KOPT-K1 (cell line): ENCODE results near the gene IDNK.

ENCODE experiments used
- H3K27ac ChIP-seq: fragments of 200-600 bp; sonication (generic); 2 replicates; pipeline ENCODE4 v1.5.1; 2016; ENCODE audit warnings: antibody characterized with exemption, mild to moderate bottlenecking, low read depth, low read length; ENCODE audit not compliant: poor library complexity, severe bottlenecking
- H3K36me3 ChIP-seq: fragments of 200-600 bp; sonication (generic); 2 replicates; pipeline ENCODE4 v1.5.1; 2017; ENCODE audit warnings: antibody characterized with exemption, mild to moderate bottlenecking, low read length, moderate library complexity; ENCODE audit not compliant: insufficient read depth
- H3K9me3 ChIP-seq: fragments of 200-600 bp; sonication (generic); 2 replicates; pipeline ENCODE4 v1.5.1; 2017; ENCODE audit warnings: antibody characterized with exemption, low read length, mild to moderate bottlenecking; ENCODE audit not compliant: insufficient read depth, poor library complexity, severe bottlenecking

IDNK gene

DNA sequence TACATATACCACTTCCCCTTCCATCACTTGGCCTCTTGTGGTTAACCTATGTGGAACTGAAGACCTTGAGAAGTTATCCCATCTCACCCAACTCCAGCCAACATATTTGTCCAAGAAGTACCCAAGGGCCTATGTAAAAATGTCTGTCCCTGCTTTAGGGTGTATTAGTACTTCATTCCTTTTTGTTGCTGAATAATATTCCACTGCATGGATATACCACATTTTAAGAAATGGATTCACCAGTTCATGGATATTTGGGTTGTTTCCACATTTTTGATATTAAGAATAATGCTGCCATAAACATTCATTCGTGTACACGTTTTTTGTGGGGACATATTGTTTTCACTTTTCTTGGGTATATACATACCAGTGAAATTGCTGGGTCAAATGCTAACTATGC, 28.6 kb downstream of the IDNK start:
- Histone ChIP-seq H3K27ac (no peak overlapping the region), H3K9me3 (no peaks in the 10 kb centered on the region), H3K36me3 (peaks cover 65% of the 10 kb centered on the region)

DNA sequence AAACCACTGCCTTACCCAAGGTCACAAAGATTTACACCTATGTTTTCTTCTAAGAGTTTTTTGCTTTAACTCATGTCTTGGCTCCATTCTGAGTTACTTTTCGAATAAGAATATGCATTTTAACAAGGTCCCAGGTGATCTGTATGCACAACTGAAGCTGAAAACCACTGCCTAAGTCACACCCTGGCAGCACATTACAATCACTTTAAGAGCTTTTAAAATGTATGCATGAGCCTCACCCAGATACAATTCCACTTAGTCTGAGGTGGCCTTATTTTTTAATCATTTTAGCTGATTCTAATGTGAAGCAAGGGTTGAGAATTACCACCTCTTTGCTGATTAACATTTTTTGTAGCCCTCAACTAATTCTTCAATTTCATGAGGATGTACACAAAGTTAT, 29.5 kb downstream of the IDNK start:
- Histone ChIP-seq H3K9me3 (no peaks in the 10 kb centered on the region), H3K27ac (no peak overlapping the region), H3K36me3 (peaks cover 74% of the 10 kb centered on the region)

DNA sequence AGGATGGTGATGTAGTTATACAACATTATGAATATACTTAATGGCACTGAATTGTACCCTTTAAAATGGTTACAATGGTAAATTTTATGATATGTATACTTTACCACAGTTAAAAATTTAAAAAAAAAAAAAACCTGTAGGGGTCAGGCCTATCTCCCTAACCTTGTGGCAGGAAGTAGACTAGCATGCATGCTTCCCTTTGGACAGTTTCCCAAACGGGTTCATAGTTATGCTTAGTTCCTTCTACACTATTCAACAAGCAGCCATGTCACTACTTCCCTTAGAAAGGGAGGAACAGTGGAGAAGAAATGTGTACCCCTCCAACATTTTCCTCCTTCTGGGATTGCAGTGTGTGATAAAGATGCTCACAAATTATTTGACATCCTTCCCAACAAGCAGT, 32.5 kb downstream of the IDNK start:
- no peak overlapping the region for H3K27ac ChIP-seq
- H3K36me3 ChIP-seq = peaks cover 96% of the 10 kb centered on the region
- H3K9me3 ChIP-seq = no peaks in the 10 kb centered on the region

GRCh38 chr9:83656032-83656680, 33.2 kb downstream of the IDNK start:
- Histone ChIP-seq H3K36me3 (peaks cover 97% of the 10 kb centered on the region), H3K9me3 (no peaks in the 10 kb centered on the region), H3K27ac (no peak overlapping the region)

DNA sequence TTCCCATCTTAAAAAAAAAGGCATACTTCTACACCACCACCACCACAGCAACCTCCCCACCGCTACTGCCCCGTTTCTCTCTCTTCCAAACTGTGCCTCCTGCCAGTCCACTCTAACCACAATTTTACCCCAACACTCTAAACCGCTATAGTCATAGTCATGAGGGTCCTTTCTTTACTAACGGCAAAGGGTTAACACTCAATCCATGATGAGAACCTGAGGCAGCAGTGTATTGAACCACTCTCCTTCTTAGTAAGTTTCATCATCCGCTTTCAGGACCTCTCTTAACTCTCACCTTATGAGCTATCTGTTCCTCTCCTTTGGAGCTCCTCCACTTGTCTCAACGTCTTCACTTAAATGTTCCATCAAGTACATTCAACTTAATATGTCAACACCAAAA, 34.0 kb downstream of the IDNK start:
- H3K36me3 ChIP-seq = peaks cover 97% of the 10 kb centered on the region
- no peaks in the 10 kb centered on the region for H3K9me3 ChIP-seq
- no peak overlapping the region for H3K27ac ChIP-seq

DNA sequence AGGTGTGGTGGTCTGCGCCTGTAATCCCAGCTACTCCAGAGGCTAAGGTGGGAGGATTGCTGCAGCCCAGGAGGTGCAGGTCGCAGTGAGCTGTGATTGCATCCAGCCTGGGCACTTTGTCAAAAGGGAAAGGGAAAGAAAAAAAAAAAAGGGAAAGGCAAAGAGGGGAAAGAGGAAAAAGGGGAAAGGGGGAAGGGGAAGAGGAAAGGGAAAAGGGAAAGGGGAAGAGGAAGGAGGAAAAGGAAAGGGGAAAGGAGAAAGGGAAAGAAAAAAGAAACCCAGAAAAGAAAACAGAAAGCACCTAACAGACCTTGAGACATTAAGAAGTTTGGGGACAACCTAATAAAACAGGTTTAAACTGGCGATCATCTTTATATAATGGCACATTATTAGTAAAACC, 40.0 kb downstream of the IDNK start:
- H3K36me3 ChIP-seq = peaks cover 93% of the 10 kb centered on the region

DNA sequence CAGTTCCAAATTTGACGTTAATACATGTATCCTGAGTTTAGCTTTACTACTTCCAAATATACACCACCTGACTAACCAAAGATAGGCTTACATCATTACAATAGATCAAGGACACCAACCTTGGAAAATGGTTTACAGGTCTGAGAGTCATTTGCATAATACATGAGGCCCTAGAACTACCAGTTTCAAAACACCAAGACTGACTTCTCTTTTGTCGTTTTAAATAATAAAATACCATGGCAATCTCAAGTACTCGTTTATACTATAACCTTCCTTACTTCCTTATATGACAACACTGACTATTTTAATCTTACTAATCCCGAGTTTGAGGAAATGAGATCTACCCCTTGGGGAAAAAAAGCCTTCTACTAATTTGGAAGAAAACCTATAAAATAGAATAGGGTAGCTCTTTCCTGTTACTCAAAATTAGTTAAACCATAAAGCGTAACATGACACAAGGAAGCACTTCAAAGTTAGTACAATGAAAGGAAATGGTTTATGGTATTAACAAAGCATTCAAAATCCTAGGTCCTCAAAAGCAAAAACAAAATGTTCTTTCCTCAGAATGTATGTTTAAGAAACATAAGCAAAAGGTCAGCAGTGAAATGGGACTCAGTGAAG, 42.7 kb downstream of the IDNK start:
- Histone ChIP-seq H3K27ac (no peak overlapping the region), H3K9me3 (no peaks in the 10 kb centered on the region), H3K36me3 (peaks cover 95% of the 10 kb centered on the region)

More for the DNA sequence above, 40.0 kb downstream of the IDNK start:
- no peaks in the 10 kb centered on the region for H3K9me3 ChIP-seq
- no peak overlapping the region for H3K27ac ChIP-seq

DNA sequence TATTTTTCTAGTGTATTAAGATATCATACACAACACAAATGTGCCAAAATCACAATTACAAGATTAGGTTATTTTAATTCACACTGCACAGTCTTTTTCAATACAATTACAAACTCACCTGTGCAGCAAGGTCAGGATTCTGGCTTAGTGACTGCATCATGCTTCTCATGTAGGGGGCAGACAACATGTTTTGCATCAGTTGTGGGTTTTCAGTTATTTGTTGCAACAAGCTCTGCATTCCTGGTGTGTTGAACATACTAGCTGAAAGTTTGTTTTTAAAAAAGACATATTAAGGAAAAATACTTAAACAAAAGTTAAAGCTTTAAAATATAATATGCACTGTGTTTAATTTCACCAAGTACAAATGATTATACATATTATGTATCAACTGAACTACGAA, 46.1 kb downstream of the IDNK start:
- Histone ChIP-seq H3K9me3 (no peaks in the 10 kb centered on the region), H3K27ac (no peak overlapping the region), H3K36me3 (peaks cover 94% of the 10 kb centered on the region)

GRCh38 chr9:83670381-83670780, 47.4 kb downstream of the IDNK start:
- H3K27ac ChIP-seq = no peak overlapping the region
- no peaks in the 10 kb centered on the region for H3K9me3 ChIP-seq
- H3K36me3 ChIP-seq = peaks cover 97% of the 10 kb centered on the region

- H3K27ac ChIP-seq = no peak overlapping the region
- peaks cover 96% of the 10 kb centered on the region for H3K36me3 ChIP-seq
- no peaks in the 10 kb centered on the region for H3K9me3 ChIP-seq
Measured at GRCh38 chr9:83671451-83671850, 48.5 kb downstream of the IDNK start.

- Histone ChIP-seq H3K36me3 (peaks cover 93% of the 10 kb centered on the region), H3K9me3 (no peaks in the 10 kb centered on the region), H3K27ac (no peak overlapping the region)
Measured at GRCh38 chr9:83675466-83675865, 52.5 kb downstream of the IDNK start.

DNA sequence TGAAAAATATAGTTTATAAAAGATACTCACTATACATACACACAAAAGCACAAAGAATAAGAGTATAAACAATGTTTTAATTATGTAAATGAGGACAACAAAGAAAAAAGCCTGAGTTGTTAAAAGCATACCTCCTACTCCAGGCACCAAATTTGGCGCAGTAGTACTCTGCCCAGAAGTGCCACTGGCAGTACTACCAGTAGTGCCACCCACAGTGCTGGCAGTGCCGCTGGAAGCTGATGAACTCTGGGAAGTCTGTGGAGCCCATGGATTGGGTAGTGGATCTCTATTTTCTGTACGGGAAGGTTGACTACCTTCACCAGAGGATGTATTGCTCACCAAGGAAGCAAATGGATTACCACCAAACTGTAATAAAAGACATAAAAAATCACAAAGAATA, 54.7 kb downstream of the IDNK start:
- no peaks in the 10 kb centered on the region for H3K9me3 ChIP-seq
- H3K36me3 ChIP-seq = peaks cover 93% of the 10 kb centered on the region

GRCh38 chr9:83680233-83680632, 57.3 kb downstream of the IDNK start:
- Histone ChIP-seq H3K36me3 (peaks cover 80% of the 10 kb centered on the region), H3K9me3 (no peaks in the 10 kb centered on the region)

More for the DNA sequence above, 54.7 kb downstream of the IDNK start:
- H3K27ac ChIP-seq = no peak overlapping the region

DNA sequence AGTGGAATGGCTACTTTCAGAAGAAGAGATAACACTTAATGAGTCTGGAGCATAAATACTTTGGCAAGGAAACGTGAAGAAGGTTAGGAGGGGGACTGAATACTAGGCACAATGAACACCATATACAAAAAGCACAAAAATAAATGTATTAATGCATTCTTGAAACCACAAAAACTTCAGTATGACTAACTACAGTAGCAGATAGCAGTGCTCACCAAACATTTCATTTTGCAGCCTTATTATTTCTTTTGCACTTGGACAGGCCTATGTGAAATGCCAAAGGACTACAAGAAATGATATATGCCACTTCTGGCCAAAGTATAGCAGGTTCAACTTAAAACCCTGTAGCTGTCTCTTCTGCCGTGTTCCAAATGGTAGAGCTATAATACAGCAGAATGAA, 58.5 kb downstream of the IDNK start:
- Histone ChIP-seq H3K27ac (no peak overlapping the region), H3K36me3 (peaks cover 72% of the 10 kb centered on the region), H3K9me3 (no peaks in the 10 kb centered on the region)

More at GRCh38 chr9:83680233-83680632, 57.3 kb downstream of the IDNK start:
- no peak overlapping the region for H3K27ac ChIP-seq

DNA sequence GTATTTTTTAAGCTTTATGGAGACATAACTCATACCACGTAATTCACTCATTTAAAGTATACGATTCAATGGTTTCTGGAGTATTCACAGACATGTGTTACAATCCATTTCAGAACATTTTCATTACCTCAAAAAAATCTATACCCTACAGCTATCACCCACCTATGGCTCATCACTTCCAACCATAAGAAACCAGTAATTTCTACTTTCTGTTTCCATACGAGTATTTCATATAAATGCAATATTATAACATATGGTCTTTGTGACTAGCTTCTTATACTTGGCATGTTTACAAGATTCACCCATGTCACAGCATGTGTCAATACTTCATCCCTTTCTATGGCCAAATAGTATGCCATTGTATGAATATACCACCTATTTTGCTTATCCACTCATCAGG, 66.0 kb downstream of the IDNK start:
- Histone ChIP-seq H3K36me3 (peaks cover 9% of the 10 kb centered on the region; the same call in 1 of the 2 replicates), H3K9me3 (no peaks in the 10 kb centered on the region), H3K27ac (no peak overlapping the region)

DNA sequence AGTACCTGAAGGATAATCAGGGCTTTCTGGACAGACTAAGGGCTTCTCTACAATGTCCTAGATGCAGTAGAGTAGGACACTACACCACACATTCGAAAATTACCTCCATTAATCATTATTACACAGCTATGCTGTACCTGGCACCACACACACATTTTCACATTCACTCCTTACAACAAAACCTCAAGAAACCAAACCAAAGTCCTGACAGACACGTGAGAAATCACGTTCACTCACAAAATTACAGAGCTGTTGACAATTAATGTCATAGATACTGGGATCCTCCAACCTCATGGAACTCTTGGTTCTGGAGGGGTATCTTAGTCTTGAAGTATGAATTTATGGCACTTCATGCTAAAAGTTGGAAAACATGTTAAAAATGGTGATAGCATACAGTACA, 68.5 kb downstream of the IDNK start:
- Histone ChIP-seq H3K9me3 (no peaks in the 10 kb centered on the region), H3K27ac (no peak overlapping the region), H3K36me3 (no peaks in the 10 kb centered on the region)
